Stimulated activated CD4-positive, alpha-beta T cell treated with anti-CD3 and anti-CD28 coated beads, Interleukin-1b, Interleukin-23, amount 100 ng/mL, for 4 hours (primary cell): ENCODE data around the gene MESP2.

ENCODE experiments used
- DNase-seq, 2 donors: peaks; one replicate each; pipeline ENCODE4 v3.0.0-alpha.2; 2020; ENCODE audit warnings: low read depth in 2 of 2

Gene MESP2

GRCh38 chr15:89801471-89802195, 25.5 kb downstream of the MESP2 start:
- DNase-seq = no peak

- no peak for DNase-seq
Measured at GRCh38 chr15:89802231-89802928, 26.2 kb downstream of the MESP2 start.

GRCh38 chr15:89802986-89803824, 27.1 kb downstream of the MESP2 start:
- no peak for DNase-seq

- DNase-seq = no peak
Measured at GRCh38 chr15:89803941-89804800, 28.0 kb downstream of the MESP2 start.

- DNase-seq = no peak
Measured at GRCh38 chr15:89805241-89806209, 29.4 kb downstream of the MESP2 start.

- no peak for DNase-seq
Measured at GRCh38 chr15:89806210-89806558, 30.1 kb downstream of the MESP2 start.

GRCh38 chr15:89806559-89807550, 30.7 kb downstream of the MESP2 start:
- no peak for DNase-seq

GRCh38 chr15:89807689-89808088, 31.6 kb downstream of the MESP2 start:
- no peak for DNase-seq

- DNase-seq = no peak
Measured at GRCh38 chr15:89808160-89808870, 32.2 kb downstream of the MESP2 start.

- no peak for DNase-seq
Measured at GRCh38 chr15:89809093-89809786, 33.1 kb downstream of the MESP2 start.

- DNase-seq = no peak
Measured at GRCh38 chr15:89809787-89810148, 33.6 kb downstream of the MESP2 start.

- no peak for DNase-seq
Measured at GRCh38 chr15:89810837-89811236, 34.7 kb downstream of the MESP2 start.

- DNase-seq = no peak
Measured at GRCh38 chr15:89812011-89812846, 36.1 kb downstream of the MESP2 start.

GRCh38 chr15:89812847-89813320, 36.8 kb downstream of the MESP2 start:
- no peak for DNase-seq

- DNase-seq = no peak
Measured at GRCh38 chr15:89813381-89814111, 37.4 kb downstream of the MESP2 start.

GRCh38 chr15:89814112-89814742, 38.1 kb downstream of the MESP2 start:
- no peak for DNase-seq
